DOHH2 (cell line): ENCODE data around the gene MAP4K1.

ENCODE experiments used
- H3F3A ChIP-seq: fragments of 200-600 bp; sonication (generic), shearing (Covaris generic); 2 replicates; pipeline ENCODE4 v1.6.0; 2016; ENCODE audit warnings: antibody characterized with exemption, mild to moderate bottlenecking; ENCODE audit not compliant: control insufficient read depth, insufficient read depth
- H3K27ac ChIP-seq: fragments of 200-600 bp; sonication (generic); 2 replicates; pipeline ENCODE4 v1.5.1; 2014; ENCODE audit warnings: low read depth, mild to moderate bottlenecking, low read length, moderate library complexity
- H3K27me3 ChIP-seq: fragments of 200-600 bp; sonication (generic); 2 replicates; pipeline ENCODE4 v1.6.1; 2014; ENCODE audit warnings: mild to moderate bottlenecking, low read length, mixed read lengths; ENCODE audit not compliant: control insufficient read depth
- H3K36me3 ChIP-seq: fragments of 200-600 bp; sonication (generic); 2 replicates; pipeline ENCODE4 v1.6.1; 2014; ENCODE audit warnings: mild to moderate bottlenecking, low read length, moderate library complexity, mixed read lengths; ENCODE audit not compliant: control insufficient read depth
- H3K4me1 ChIP-seq: fragments of 200-600 bp; sonication (generic); 2 replicates; pipeline ENCODE4 v1.6.1; 2014; ENCODE audit warnings: mild to moderate bottlenecking, low read length, mixed read lengths; ENCODE audit not compliant: control insufficient read depth
- H3K4me2 ChIP-seq: fragments of 200-600 bp; sonication (generic); 2 replicates; pipeline ENCODE4 v1.6.0; 2014; ENCODE audit warnings: mild to moderate bottlenecking, low read length, moderate library complexity
- H3K4me3 ChIP-seq: fragments of 200-600 bp; sonication (generic); 2 replicates; pipeline ENCODE4 v1.5.1; 2014; ENCODE audit warnings: mild to moderate bottlenecking, low read length, mixed read lengths
- H3K79me2 ChIP-seq: fragments of 200-600 bp; sonication (generic); 2 replicates; pipeline ENCODE4 v1.6.1; 2014; ENCODE audit warnings: mild to moderate bottlenecking, low read length, mixed read lengths; ENCODE audit not compliant: control insufficient read depth
- H3K9me2 ChIP-seq: fragments of 200-600 bp; sonication (generic); replicated peaks from 2 replicates; pipeline ENCODE4 v1.6.1; 2014; ENCODE audit warnings: mild to moderate bottlenecking, low read length, mixed read lengths; ENCODE audit not compliant: control insufficient read depth
- H3K9me3 ChIP-seq: fragments of 200-600 bp; sonication (generic); 2 replicates; pipeline ENCODE4 v1.6.1; 2014; ENCODE audit warnings: antibody characterized with exemption, low read length, mixed read lengths; ENCODE audit not compliant: control insufficient read depth, insufficient read depth
- H4K20me1 ChIP-seq: fragments of 200-600 bp; sonication (generic); 2 replicates; pipeline ENCODE4 v1.6.0; 2014; ENCODE audit warnings: low read depth, mild to moderate bottlenecking, antibody characterized with exemption, low read length, moderate library complexity; ENCODE audit not compliant: control insufficient read depth, insufficient read depth
- EZH2phosphoT487 ChIP-seq: fragments of 200-600 bp; sonication (generic); IDR thresholded peaks from 2 replicates; pipeline ENCODE4 v1.6.1; 2017; ENCODE audit warnings: borderline replicate concordance, mild to moderate bottlenecking, antibody characterized with exemption, low read length, moderate library complexity, mixed read lengths
- TF ChIP-seq, protein P1 (sequence below): fragments of 200-600 bp; sonication (generic); IDR thresholded peaks from one replicate; pipeline ENCODE4 v1.5.1; 2014; ENCODE audit warnings: antibody characterized with exemption, mild to moderate bottlenecking, low read depth, low read length; ENCODE audit not compliant: poor library complexity, severe bottlenecking

MAP4K1 gene

DNA sequence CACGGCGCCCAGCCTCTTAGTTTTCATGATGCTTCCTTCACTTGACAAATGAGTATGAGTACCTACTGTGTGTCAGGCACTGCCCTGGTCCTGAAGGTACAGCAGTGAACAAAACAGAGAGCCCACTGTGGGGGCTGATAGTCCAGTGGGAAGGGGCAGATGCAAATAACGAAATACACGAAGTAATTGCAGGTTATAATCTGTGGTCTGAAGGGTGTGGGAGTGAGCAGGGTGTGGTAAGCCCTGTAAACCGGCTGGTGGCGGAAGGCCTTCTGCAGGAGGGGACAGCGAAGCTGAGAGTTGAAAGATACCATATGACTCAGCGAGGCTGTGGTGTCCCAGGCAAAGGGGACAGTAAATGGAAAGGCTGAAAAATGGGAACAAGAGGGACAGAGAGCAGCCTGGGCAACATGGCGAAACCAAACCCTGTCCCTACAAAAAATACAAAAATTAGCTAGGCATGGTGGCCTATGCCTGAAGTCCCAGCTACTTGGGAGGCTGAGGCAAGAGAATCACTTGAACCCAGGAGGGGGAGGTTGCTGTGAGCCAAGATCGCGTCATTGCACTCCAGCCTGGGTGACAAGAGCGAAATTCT, 60.5 kb downstream of the MAP4K1 start:
- no peaks in the 10 kb centered on the region for H3K79me2 ChIP-seq
- peaks cover 13% of the 10 kb centered on the region for H3F3A ChIP-seq
- no peak overlapping the region for H3K4me2 ChIP-seq
- no peaks in the 10 kb centered on the region for H3K9me2 ChIP-seq
- H3K4me1 ChIP-seq: peaks cover 52% of the 10 kb centered on the region
- H3K27ac ChIP-seq: no peak overlapping the region
- H3K9me3 ChIP-seq: no peaks in the 10 kb centered on the region
- H3K4me3 ChIP-seq: no peak overlapping the region
- H3K36me3 ChIP-seq: no peaks in the 10 kb centered on the region
- no peaks in the 10 kb centered on the region for H3K27me3 ChIP-seq
- no peak for TF ChIP-seq EZH2phosphoT487
- TF ChIP-seq, protein P1, sequence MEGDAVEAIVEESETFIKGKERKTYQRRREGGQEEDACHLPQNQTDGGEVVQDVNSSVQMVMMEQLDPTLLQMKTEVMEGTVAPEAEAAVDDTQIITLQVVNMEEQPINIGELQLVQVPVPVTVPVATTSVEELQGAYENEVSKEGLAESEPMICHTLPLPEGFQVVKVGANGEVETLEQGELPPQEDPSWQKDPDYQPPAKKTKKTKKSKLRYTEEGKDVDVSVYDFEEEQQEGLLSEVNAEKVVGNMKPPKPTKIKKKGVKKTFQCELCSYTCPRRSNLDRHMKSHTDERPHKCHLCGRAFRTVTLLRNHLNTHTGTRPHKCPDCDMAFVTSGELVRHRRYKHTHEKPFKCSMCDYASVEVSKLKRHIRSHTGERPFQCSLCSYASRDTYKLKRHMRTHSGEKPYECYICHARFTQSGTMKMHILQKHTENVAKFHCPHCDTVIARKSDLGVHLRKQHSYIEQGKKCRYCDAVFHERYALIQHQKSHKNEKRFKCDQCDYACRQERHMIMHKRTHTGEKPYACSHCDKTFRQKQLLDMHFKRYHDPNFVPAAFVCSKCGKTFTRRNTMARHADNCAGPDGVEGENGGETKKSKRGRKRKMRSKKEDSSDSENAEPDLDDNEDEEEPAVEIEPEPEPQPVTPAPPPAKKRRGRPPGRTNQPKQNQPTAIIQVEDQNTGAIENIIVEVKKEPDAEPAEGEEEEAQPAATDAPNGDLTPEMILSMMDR: no peak
- no peaks in the 10 kb centered on the region for H4K20me1 ChIP-seq

DNA sequence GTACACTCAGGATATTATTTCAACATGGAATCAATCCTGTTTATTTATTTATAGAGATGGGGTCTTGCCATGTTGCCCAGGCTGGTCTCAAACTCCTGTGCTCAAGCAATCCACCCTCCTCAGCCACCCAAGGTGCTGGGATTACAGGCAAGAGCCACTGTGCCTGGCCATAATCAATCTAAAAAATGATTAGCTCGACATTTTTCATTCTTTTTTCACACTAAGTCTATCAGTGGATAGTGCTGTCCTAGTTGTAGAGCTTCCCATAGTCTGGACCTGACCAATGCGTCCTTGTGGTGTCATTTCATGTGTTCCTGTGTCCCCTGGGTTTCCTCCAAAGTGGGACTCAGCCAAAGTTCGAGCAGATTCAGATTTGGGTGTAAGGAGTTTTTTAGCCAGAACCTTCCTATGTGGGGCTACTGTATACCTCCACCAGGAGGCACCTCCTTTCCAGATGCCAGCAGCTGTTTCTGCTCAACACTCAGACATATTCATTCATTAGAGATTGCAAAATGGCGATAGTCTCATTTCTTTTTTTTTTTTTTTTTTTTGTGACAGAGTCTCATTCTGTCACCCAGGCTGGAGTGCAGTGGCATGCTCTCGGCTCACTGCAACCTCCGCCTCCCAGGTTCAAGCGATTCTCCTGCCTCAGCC, 61.1 kb downstream of the MAP4K1 start:
- no peak overlapping the region for H3K27ac ChIP-seq
- H3K4me3 ChIP-seq: no peak overlapping the region
- H3F3A ChIP-seq: peaks cover 13% of the 10 kb centered on the region
- H3K27me3 ChIP-seq: no peaks in the 10 kb centered on the region
- H3K9me2 ChIP-seq: no peaks in the 10 kb centered on the region
- H3K79me2 ChIP-seq: no peaks in the 10 kb centered on the region
- H3K4me1 ChIP-seq: peaks cover 52% of the 10 kb centered on the region
- H3K36me3 ChIP-seq: no peaks in the 10 kb centered on the region
- no peak overlapping the region for H3K4me2 ChIP-seq
- no peak for TF ChIP-seq EZH2phosphoT487
- TF ChIP-seq, protein P1: no peak
- H3K9me3 ChIP-seq: no peaks in the 10 kb centered on the region
- no peaks in the 10 kb centered on the region for H4K20me1 ChIP-seq

DNA sequence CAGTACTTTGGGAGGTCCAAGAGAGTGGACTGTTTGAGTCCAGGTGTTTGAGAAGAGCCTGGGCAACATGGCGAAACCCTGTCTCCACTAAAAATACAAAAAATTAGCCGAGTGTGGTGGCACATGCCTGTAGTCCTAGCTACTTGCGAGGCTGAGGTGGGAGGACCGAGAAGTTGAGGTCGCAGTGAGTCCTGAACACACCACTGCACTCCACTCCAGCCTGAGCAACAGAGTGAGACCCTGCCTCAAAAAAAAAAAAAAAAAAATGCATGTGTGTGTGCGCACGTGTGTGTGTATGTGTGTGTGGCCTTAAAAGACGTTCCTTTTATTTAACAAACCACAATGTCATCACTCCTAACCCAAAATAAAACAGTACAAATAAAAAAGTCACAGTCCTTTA, 62.6 kb downstream of the MAP4K1 start:
- TF ChIP-seq EZH2phosphoT487: no peak
- TF ChIP-seq, protein P1: no peak
- Histone ChIP-seq H3K27me3 (no peaks in the 10 kb centered on the region; the same call in 1 of the 2 replicates), H3F3A (peaks cover 12% of the 10 kb centered on the region), H3K4me2 (peak overlapping the region; percentile 52), H3K4me3 (peak overlapping the region; percentile 30), H3K27ac (peak overlapping the region; percentile 44), H3K4me1 (peaks cover 41% of the 10 kb centered on the region), H3K9me3 (no peaks in the 10 kb centered on the region), H3K79me2 (no peaks in the 10 kb centered on the region), H4K20me1 (no peaks in the 10 kb centered on the region), H3K9me2 (no peaks in the 10 kb centered on the region), H3K36me3 (no peaks in the 10 kb centered on the region)
